GM19395 (cell line): ENCODE measurements around the gene FAM219A.
"Not testable (repeated sequence)": the region's sequence is repeated elsewhere in the genome, so short reads cannot be mapped to it uniquely, and the experiment has no call there.

Experiments used
- ATAC-seq: cut with Tn5 transposase; IDR thresholded peaks from one replicate; pipeline ENCODE4 v1.9.1; 2021; ENCODE audit warnings: mild to moderate bottlenecking, moderate library complexity; ENCODE audit not compliant: unreplicated experiment

Gene FAM219A

GRCh38 chr9:34362614-34363214, 95.7 kb downstream of the FAM219A start:
- no peak for ATAC-seq

- ATAC-seq: not testable (repeated sequence)
Measured at GRCh38 chr9:34352957-34353356, 105.4 kb downstream of the FAM219A start.

- not testable (repeated sequence) for ATAC-seq
Measured at GRCh38 chr9:34352122-34352652, 106.2 kb downstream of the FAM219A start.

- ATAC-seq: no peak
Measured at GRCh38 chr9:34349324-34349723, 109.0 kb downstream of the FAM219A start.
